ENCODE results near the gene SLC16A7. TPM values are rescaled to one million over a fixed set of nuclear protein-coding genes. Genes with fewer than 3 reads are reported as not detected.

SLC16A7 gene
- polyA plus RNA-seq, 1 donor from 2014 or later = 2.3 TPM

GRCh38 chr12:59699421-59700152 lies 103.8 kb downstream of the SLC16A7 start:
- Histone ChIP-seq H3K27ac (ENCODE audit: low read length) (no peak overlapping the region), H3K9me2 (ENCODE audit: insufficient read depth, low read length) (no peaks in the 10 kb centered on the region), H2AFZ (ENCODE audit: low read depth, low read length) (no peak overlapping the region), H3K36me3 (ENCODE audit: insufficient read depth, low read length) (no peaks in the 10 kb centered on the region), H3K4me2 (ENCODE audit: low read length) (no peak overlapping the region), H4K20me1 (ENCODE audit: insufficient read depth) (no peaks in the 10 kb centered on the region), H3K9me3 (ENCODE audit: low read length) (no peaks in the 10 kb centered on the region), H3K4me3 (ENCODE audit: low read length) (no peak overlapping the region), H3K79me2 (replicated peaks; ENCODE audit: insufficient read depth, low read length) (no peaks in the 10 kb centered on the region), H3K9ac (ENCODE audit: low read length) (no peak overlapping the region), H3K27me3 (ENCODE audit: insufficient read depth, low read depth, low read length) (no peaks in the 10 kb centered on the region), H3F3A (ENCODE audit: insufficient read depth, low read length, poor library complexity, severe bottlenecking) (no peaks in the 10 kb centered on the region)
- TF ChIP-seq TAF1 (IDR thresholded peaks at IDR 0.05; ENCODE audit: low read depth) (no peak), RAD21 (conservative IDR thresholded peaks at IDR 0.05) (no peak), EP300 (conservative IDR thresholded peaks at IDR 0.05; ENCODE audit: poor library complexity, severe bottlenecking) (no peak), REST (IDR thresholded peaks at IDR 0.05; ENCODE audit: borderline replicate concordance) (no peak), MXI1 (conservative IDR thresholded peaks at IDR 0.05; ENCODE audit: poor library complexity, severe bottlenecking) (no peak), SMC3 (conservative IDR thresholded peaks at IDR 0.05; ENCODE audit: poor library complexity) (no peak), POLR2AphosphoS5 (IDR thresholded peaks at IDR 0.05) (no peak), CTCF (IDR thresholded peaks at IDR 0.05; ENCODE audit: poor library complexity, severe bottlenecking) (no peak), EZH2 (IDR thresholded peaks at IDR 0.05; ENCODE audit: borderline replicate concordance, insufficient read depth, low read length, poor library complexity, severe bottlenecking) (no peak)

GRCh38 chr12:59700153-59700450 lies 104.3 kb downstream of the SLC16A7 start:
- no peak overlapping the region for H3K27ac ChIP-seq (ENCODE audit: low read length)
- H2AFZ ChIP-seq (ENCODE audit: low read depth, low read length) = no peak overlapping the region
- H3K36me3 ChIP-seq (ENCODE audit: insufficient read depth, low read length) = no peaks in the 10 kb centered on the region
- H3K9me3 ChIP-seq (ENCODE audit: low read length) = no peaks in the 10 kb centered on the region
- H3K79me2 ChIP-seq (replicated peaks; ENCODE audit: insufficient read depth, low read length) = no peaks in the 10 kb centered on the region
- H3K4me2 ChIP-seq (ENCODE audit: low read length) = no peak overlapping the region
- H3K9me2 ChIP-seq (ENCODE audit: insufficient read depth, low read length) = no peaks in the 10 kb centered on the region
- H3K27me3 ChIP-seq (ENCODE audit: insufficient read depth, low read depth, low read length) = no peaks in the 10 kb centered on the region
- H4K20me1 ChIP-seq (ENCODE audit: insufficient read depth) = no peaks in the 10 kb centered on the region
- TF ChIP-seq REST (IDR thresholded peaks at IDR 0.05; ENCODE audit: borderline replicate concordance) = no peak
- no peak for TF ChIP-seq CTCF (IDR thresholded peaks at IDR 0.05; ENCODE audit: poor library complexity, severe bottlenecking)
- no peak for TF ChIP-seq RAD21 (conservative IDR thresholded peaks at IDR 0.05)
- TF ChIP-seq TAF1 (IDR thresholded peaks at IDR 0.05; ENCODE audit: low read depth) = no peak
- no peak for TF ChIP-seq POLR2AphosphoS5 (IDR thresholded peaks at IDR 0.05)
- TF ChIP-seq EP300 (conservative IDR thresholded peaks at IDR 0.05; ENCODE audit: poor library complexity, severe bottlenecking) = no peak
- no peak for TF ChIP-seq EZH2 (IDR thresholded peaks at IDR 0.05; ENCODE audit: borderline replicate concordance, insufficient read depth, low read length, poor library complexity, severe bottlenecking)
- TF ChIP-seq SMC3 (conservative IDR thresholded peaks at IDR 0.05; ENCODE audit: poor library complexity) = no peak
- no peak for TF ChIP-seq MXI1 (conservative IDR thresholded peaks at IDR 0.05; ENCODE audit: poor library complexity, severe bottlenecking)
- no peak overlapping the region for H3K9ac ChIP-seq (ENCODE audit: low read length)
- H3F3A ChIP-seq (ENCODE audit: insufficient read depth, low read length, poor library complexity, severe bottlenecking) = no peaks in the 10 kb centered on the region
- H3K4me3 ChIP-seq (ENCODE audit: low read length) = no peak overlapping the region
